ENCODE results near the gene MRPS2. TPM values are rescaled to one million over a fixed set of nuclear protein-coding genes. Genes with fewer than 3 reads are reported as not detected.
"Not testable (repeated sequence)": the region's sequence is repeated elsewhere in the genome, so short reads cannot be mapped to it uniquely, and the experiment has no call there.

Gene MRPS2
- total RNA-seq, 1 experiment from 2014 or later: 21.3 TPM

GRCh38 chr9:135533674-135534073 is 33.2 kb downstream of the MRPS2 start:
- H3K27me3 ChIP-seq (replicated peaks): no peaks in the 10 kb centered on the region
- DNase-seq (ENCODE audit: low read depth in 1 of 2, low spot score in 2 of 2): no peak
- no peak overlapping the region for H3K27ac ChIP-seq
- no peaks in the 10 kb centered on the region for H3K9me3 ChIP-seq (replicated peaks)
- H3K4me1 ChIP-seq (replicated peaks): no peaks in the 10 kb centered on the region
- no peak overlapping the region for H3K4me3 ChIP-seq
- H3K36me3 ChIP-seq: no peaks in the 10 kb centered on the region

DNA sequence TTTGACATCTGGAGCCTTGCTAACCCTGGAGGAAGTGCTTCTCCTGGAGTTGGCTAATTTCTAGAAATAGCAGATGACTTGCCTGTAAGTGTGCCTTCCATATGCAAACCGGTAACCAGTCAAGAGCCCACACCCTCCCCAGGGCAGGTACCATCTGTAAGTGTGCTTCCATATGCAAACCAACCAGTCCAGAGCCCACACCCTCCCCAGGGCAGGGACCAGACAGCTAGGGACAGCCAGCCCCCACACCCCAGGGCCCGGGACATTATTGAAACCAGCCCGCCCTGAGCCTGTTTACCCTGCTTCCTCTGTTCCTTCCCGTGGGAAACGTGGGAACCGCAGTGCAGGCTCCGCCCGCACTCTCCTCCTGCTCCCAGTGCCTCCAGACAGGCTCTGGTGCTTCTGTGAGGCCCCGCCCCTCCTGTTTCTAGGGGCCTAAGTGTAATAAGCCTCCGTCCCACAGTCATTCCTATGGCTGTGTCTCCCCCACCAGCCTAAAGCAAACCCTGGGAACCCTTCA is 33.8 kb downstream of the MRPS2 start:
- not testable (repeated sequence) for H3K27me3 ChIP-seq (replicated peaks); H3K4me3 ChIP-seq; H3K36me3 ChIP-seq; H3K27ac ChIP-seq; DNase-seq (ENCODE audit: low read depth in 1 of 2, low spot score in 2 of 2); H3K9me3 ChIP-seq (replicated peaks); H3K4me1 ChIP-seq (replicated peaks)

GRCh38 chr9:135534826-135535225 is 34.3 kb downstream of the MRPS2 start:
- not testable (repeated sequence) for H3K4me1 ChIP-seq (replicated peaks); H3K27me3 ChIP-seq (replicated peaks); H3K4me3 ChIP-seq; H3K27ac ChIP-seq; H3K36me3 ChIP-seq; H3K9me3 ChIP-seq (replicated peaks)
- peak in 1 of 2 experiments; percentile 28 for DNase-seq (ENCODE audit: low read depth in 1 of 2, low spot score in 2 of 2)

GRCh38 chr9:135535631-135536030 is 35.1 kb downstream of the MRPS2 start:
- peak in 1 of 2 experiments; percentile 13 for DNase-seq (ENCODE audit: low read depth in 1 of 2, low spot score in 2 of 2)
- not testable (repeated sequence) for H3K27ac ChIP-seq; H3K9me3 ChIP-seq (replicated peaks); H3K4me3 ChIP-seq; H3K36me3 ChIP-seq; H3K27me3 ChIP-seq (replicated peaks); H3K4me1 ChIP-seq (replicated peaks)

GRCh38 chr9:135536216-135536615 is 35.7 kb downstream of the MRPS2 start:
- no peaks in the 10 kb centered on the region for H3K27me3 ChIP-seq (replicated peaks)
- H3K4me3 ChIP-seq: no peak overlapping the region
- H3K36me3 ChIP-seq: no peaks in the 10 kb centered on the region
- no peak overlapping the region for H3K27ac ChIP-seq
- no peaks in the 10 kb centered on the region for H3K9me3 ChIP-seq (replicated peaks)
- no peak for DNase-seq (ENCODE audit: low read depth in 1 of 2, low spot score in 2 of 2)
- no peaks in the 10 kb centered on the region for H3K4me1 ChIP-seq (replicated peaks)

DNA sequence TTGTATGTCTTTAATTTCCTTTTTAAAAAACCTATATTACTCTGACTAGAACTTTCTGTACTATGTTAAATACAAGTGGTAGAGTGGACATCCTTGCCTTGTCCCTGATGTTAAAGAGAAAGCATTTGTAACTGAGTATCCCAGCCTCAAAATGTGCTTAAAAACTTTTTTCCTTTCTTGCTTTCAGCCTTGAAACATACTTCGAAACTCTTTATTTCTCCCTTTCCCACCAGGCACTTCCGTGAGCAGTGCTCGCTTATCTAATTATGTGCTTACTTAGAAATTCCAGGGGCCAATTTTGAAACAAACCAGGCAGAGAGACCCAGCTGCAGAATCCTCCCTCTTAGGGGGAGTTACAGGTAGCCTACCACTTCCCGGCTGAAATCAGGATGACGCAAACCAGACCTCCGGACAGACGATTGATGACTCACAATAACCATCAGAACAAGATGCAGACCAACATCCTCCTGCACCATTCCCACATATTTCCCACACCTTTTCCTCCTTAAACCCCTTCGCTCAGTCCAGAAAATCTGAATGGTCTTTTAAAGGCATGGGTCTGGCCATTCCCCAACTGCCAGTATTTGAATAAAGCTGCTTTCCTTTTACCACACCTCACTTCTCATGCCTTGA is 42.9 kb downstream of the MRPS2 start:
- H3K4me3 ChIP-seq; H3K27ac ChIP-seq; DNase-seq (ENCODE audit: low read depth in 1 of 2, low spot score in 2 of 2); H3K36me3 ChIP-seq; H3K27me3 ChIP-seq (replicated peaks); H3K4me1 ChIP-seq (replicated peaks); H3K9me3 ChIP-seq (replicated peaks): not testable (repeated sequence)

DNA sequence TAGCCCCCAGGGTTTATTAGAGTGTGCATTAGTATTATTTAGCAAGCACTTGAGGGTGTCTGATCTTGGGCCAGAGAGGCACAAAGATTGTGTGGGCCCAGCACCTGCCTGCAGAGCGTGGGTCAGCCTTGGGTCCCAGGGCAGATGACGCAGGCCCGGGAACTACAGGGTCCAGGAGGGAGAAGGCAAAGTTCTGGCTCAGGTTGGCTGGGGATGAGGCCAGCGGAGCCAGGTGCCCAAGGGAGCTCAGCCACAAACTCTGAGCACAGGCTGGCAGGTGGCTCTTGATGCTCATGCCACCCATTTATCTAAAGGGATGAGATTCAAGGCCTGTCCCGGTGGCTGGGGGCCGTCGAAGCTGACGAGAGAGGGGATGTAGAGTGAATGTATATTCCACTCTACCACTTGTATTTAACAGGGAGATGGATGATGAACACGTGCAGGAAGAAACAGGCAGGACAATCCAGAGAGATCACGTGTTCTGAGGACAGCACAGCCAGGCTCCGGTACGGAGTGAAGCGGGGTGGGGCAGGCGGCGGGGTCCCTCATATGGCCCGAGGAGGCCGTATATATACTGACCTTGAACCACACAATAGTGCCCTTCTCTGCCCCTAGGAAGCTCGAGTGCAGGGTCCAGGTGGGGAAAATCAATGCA is 44.6 kb downstream of the MRPS2 start:
- H3K27ac ChIP-seq: no peak overlapping the region
- no peak overlapping the region for H3K4me3 ChIP-seq
- no peaks in the 10 kb centered on the region for H3K27me3 ChIP-seq (replicated peaks)
- H3K4me1 ChIP-seq (replicated peaks): no peaks in the 10 kb centered on the region
- DNase-seq (ENCODE audit: low read depth in 1 of 2, low spot score in 2 of 2): no peak
- H3K36me3 ChIP-seq: no peaks in the 10 kb centered on the region
- H3K9me3 ChIP-seq (replicated peaks): no peaks in the 10 kb centered on the region

DNA sequence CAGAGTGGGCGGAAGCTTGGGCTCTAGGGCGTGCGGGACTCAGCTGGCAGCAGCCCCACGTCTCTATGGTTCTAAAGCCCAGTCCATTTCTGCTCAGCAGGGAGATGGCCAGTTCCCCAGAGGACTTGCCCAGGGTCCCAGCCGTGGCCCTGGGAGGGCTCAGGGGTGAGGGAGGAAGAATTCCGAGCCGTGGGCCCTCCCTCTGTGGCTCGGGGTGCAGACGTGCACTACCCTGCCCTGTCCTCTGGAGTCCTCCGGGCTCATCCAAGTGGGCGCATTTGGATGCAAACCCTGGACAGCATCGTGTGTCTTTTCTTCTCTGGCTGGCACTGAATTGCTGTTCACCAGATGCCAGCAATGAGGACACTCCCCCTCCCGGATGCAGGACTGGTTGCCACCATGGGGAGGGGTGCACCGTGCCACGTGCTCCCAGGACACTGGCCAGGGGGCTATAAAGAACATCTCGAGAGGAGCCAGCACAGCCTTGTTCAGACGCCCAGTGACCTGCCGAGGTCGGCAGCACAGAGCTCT is 45.2 kb downstream of the MRPS2 start, which contains the start of gene OBP2A:
Gene OBP2A, plus strand, starts transcription at position 481 of the 531 bp plus-strand sequence. CDS start 55 bp downstream, outside the sequence.
- H3K27me3 ChIP-seq (replicated peaks); H3K4me3 ChIP-seq; H3K36me3 ChIP-seq; H3K27ac ChIP-seq; H3K4me1 ChIP-seq (replicated peaks); H3K9me3 ChIP-seq (replicated peaks); DNase-seq (ENCODE audit: low read depth in 1 of 2, low spot score in 2 of 2): not testable (repeated sequence)

DNA sequence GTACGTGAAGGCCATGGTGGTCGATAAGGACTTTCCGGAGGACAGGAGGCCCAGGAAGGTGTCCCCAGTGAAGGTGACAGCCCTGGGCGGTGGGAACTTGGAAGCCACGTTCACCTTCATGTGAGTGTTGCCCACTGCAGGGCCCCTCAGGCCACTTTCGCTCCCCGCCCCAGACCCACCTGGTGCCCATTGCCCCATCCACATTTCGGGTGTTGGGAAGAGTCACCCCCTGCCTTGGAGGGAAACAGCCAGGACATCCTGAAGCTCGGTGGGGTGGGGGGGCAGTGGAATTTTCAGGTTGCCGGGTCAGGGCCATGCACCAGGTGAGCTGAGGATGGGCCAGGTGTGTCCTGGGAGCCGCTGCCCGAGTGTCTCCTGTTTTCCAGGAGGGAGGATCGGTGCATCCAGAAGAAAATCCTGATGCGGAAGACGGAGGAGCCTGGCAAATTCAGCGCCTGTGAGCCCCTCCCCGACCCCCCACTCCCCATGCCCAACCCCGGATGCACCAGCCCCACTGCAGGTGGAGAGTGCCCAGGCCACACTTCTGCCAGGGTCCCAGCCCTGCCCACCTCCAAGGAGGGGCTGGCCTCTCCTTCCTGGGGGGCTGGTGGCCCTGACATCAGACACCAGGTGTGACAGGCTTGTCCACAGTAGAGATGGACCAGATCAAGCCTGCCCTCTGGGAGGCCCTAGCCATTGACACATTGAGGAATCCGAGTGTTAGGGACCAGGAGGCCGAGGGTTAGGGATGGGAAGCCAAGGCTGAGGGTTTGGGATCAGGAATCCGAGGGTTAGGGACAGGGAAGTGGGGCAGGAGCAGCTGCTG is 46.5 kb downstream of the MRPS2 start:
- not testable (repeated sequence) for H3K36me3 ChIP-seq; DNase-seq (ENCODE audit: low read depth in 1 of 2, low spot score in 2 of 2); H3K9me3 ChIP-seq (replicated peaks); H3K27ac ChIP-seq; H3K4me1 ChIP-seq (replicated peaks); H3K4me3 ChIP-seq; H3K27me3 ChIP-seq (replicated peaks)

DNA sequence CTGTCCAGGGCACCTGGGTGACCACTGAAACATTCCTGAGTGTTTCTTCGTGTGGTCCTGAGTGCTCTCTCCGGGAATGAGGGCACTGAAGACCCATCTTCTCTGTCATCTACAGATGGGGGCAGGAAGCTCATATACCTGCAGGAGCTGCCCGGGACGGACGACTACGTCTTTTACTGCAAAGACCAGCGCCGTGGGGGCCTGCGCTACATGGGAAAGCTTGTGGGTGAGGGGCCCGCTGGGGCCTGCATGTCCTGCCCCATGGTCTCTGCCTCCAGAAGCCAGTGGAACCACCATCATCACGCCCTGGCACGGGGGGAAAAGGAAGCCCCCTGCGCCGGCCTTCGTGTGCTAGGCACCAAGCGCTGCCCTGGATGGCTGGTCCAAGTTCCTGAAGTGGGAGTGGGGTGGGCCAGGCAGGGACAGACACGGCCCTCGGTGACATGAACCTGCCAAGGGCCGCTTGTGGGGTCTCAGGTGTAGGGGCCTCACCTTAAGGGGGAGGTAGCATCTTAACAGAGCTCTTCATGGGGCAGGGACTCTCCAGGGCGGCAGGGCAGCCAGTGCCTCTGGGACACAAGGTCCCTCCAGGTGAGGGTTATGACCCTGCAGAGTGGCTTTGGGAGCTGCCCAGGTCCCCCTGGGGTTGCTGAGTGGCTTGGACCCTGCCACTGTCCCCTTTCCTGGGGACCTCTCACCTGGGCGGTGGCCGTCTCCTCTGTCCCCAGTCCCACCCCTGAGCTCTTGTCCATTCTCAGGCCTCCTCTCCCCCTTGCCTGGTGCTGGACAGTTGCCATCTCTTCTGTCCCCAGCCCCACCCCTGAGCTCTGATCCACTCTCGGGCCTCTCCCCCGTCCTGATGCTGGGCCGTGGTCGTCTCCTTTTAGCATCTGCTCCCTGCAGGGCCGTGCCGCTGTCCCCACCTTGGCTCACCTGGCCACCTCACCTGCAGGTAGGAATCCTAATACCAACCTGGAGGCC is 47.6 kb downstream of the MRPS2 start:
- no peaks in the 10 kb centered on the region for H3K9me3 ChIP-seq (replicated peaks)
- DNase-seq (ENCODE audit: low read depth in 1 of 2, low spot score in 2 of 2): no peak
- H3K4me3 ChIP-seq: no peak overlapping the region

DNA sequence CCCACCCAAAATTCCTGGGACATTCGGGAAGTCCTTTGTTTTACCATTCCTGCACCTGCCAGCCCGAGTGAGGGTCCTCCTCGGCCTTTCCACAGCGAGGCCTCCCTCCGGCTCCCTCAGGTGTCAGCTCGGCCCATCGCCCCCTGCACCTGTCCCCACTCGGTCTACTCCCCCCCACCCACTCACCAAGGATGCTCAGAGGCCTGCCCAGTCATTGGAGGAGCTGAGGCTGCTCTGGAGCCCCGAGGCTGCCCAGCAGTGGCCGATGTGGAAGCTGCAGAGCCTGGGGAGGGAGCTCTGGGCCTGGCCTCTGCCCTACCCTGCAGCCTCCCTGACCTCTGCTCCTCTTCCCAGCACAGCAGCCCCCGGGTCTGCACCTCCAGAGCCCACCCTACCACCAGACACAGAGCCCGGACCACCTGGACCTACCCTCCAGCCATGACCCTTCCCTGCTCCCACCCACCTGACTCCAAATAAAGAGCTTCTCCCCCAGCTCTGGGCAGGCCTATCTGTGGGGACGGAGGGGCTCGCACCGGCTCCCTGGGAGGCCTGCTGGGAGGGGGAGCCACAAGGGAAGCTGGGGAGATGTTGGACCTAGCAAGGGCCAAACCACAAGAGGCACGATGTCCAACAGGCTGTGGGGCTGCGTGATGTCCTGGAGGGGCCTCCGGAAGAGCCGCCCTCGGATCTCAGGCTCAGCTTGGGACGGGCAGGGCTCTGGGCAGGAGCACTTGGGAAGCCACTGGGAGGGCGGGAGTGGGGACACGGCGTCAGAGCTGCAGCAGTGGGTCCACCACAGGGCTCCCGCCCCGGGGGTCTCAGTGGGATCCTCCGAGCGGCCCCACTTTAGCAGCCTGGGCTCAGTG is 49.2 kb downstream of the MRPS2 start:
- H3K4me1 ChIP-seq (replicated peaks); H3K27ac ChIP-seq; H3K27me3 ChIP-seq (replicated peaks); DNase-seq (ENCODE audit: low read depth in 1 of 2, low spot score in 2 of 2); H3K9me3 ChIP-seq (replicated peaks); H3K36me3 ChIP-seq; H3K4me3 ChIP-seq: not testable (repeated sequence)

More for the DNA sequence above, 47.6 kb downstream of the MRPS2 start:
- Histone ChIP-seq H3K27me3 (replicated peaks) (no peaks in the 10 kb centered on the region), H3K4me1 (replicated peaks) (no peaks in the 10 kb centered on the region), H3K27ac (no peak overlapping the region), H3K36me3 (no peaks in the 10 kb centered on the region)

- Histone ChIP-seq H3K36me3 (no peaks in the 10 kb centered on the region), H3K4me3 (no peak overlapping the region), H3K9me3 (replicated peaks) (no peaks in the 10 kb centered on the region)
Observed at GRCh38 chr9:135550344-135550918, 49.9 kb downstream of the MRPS2 start.

More at GRCh38 chr9:135550344-135550918, 49.9 kb downstream of the MRPS2 start:
- Histone ChIP-seq H3K27me3 (replicated peaks) (no peaks in the 10 kb centered on the region), H3K27ac (no peak overlapping the region), H3K4me1 (replicated peaks) (peaks cover 13% of the 10 kb centered on the region)
- DNase-seq (ENCODE audit: low read depth in 1 of 2, low spot score in 2 of 2): no peak
